Measurements from ENCODE around the gene MELK.

GRCh38 chr9:36637491-36638270, 65.0 kb downstream of the MELK start:
- no peak for TF ChIP-seq POLR2A (IDR thresholded peaks at IDR 0.05; ENCODE audit: borderline replicate concordance, extremely low read depth, insufficient read depth, insufficient read length)
- TF ChIP-seq, protein P1, sequence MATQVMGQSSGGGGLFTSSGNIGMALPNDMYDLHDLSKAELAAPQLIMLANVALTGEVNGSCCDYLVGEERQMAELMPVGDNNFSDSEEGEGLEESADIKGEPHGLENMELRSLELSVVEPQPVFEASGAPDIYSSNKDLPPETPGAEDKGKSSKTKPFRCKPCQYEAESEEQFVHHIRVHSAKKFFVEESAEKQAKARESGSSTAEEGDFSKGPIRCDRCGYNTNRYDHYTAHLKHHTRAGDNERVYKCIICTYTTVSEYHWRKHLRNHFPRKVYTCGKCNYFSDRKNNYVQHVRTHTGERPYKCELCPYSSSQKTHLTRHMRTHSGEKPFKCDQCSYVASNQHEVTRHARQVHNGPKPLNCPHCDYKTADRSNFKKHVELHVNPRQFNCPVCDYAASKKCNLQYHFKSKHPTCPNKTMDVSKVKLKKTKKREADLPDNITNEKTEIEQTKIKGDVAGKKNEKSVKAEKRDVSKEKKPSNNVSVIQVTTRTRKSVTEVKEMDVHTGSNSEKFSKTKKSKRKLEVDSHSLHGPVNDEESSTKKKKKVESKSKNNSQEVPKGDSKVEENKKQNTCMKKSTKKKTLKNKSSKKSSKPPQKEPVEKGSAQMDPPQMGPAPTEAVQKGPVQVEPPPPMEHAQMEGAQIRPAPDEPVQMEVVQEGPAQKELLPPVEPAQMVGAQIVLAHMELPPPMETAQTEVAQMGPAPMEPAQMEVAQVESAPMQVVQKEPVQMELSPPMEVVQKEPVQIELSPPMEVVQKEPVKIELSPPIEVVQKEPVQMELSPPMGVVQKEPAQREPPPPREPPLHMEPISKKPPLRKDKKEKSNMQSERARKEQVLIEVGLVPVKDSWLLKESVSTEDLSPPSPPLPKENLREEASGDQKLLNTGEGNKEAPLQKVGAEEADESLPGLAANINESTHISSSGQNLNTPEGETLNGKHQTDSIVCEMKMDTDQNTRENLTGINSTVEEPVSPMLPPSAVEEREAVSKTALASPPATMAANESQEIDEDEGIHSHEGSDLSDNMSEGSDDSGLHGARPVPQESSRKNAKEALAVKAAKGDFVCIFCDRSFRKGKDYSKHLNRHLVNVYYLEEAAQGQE (IDR thresholded peaks at IDR 0.05; ENCODE audit: low read depth): no peak
- TF ChIP-seq, protein P2, sequence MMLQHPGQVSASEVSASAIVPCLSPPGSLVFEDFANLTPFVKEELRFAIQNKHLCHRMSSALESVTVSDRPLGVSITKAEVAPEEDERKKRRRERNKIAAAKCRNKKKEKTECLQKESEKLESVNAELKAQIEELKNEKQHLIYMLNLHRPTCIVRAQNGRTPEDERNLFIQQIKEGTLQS (IDR thresholded peaks at IDR 0.05): no peak
